ENCODE measurements around the gene OSR1. TPM values are rescaled to one million over a fixed set of nuclear protein-coding genes. Genes with fewer than 3 reads are reported as not detected.

OSR1 gene
- total and polyA plus RNA-seq, 2 donors (not counting 1 experiment from before 2014, with no cell fraction given), result 11.3 to 13.4 TPM

- Histone ChIP-seq H3K4me3 (replicated peaks in 1 of 4; ENCODE audit: control extremely low read depth in 1 of 4, insufficient read depth in 1 of 4, low read depth in 3 of 4, low read length in 4 of 4) (no peak overlapping the region), H3K27me3 (ENCODE audit: control insufficient read depth, insufficient read depth, low read length) (no peaks in the 10 kb centered on the region), H3K36me3 (ENCODE audit: control insufficient read depth, insufficient read depth, low read length) (peaks cover 2% of the 10 kb centered on the region), H3K79me2 (ENCODE audit: control insufficient read depth, insufficient read depth, low read length) (peaks cover 30% of the 10 kb centered on the region), H3K4me2 (ENCODE audit: extremely low read depth, insufficient read depth, low read length) (no peak overlapping the region), H3K9me3 (ENCODE audit: control insufficient read depth, insufficient read depth, low read depth, low read length) (no peaks in the 10 kb centered on the region), H3K4me1 (ENCODE audit: control insufficient read depth, extremely low read depth, insufficient read depth, low read length) (peaks cover 2% of the 10 kb centered on the region), H3K27ac (ENCODE audit: insufficient read depth, low read length) (no peak overlapping the region), H2AFZ (ENCODE audit: low read length) (no peak overlapping the region), H4K20me1 (ENCODE audit: control insufficient read depth, extremely low read depth, insufficient read depth, low read length) (no peaks in the 10 kb centered on the region), H3K9ac (ENCODE audit: insufficient read depth, low read length) (no peak overlapping the region)
- DNase-seq (ENCODE audit: low read depth in 2 of 2), result no peak
- TF ChIP-seq CTCF (conservative IDR thresholded peaks at IDR 0.05 in 1 of 2, IDR thresholded peaks at IDR 0.05 in 1 of 2; ENCODE audit: low read depth in 1 of 2, low read length in 2 of 2), result no peak
- TF ChIP-seq EZH2 (IDR thresholded peaks at IDR 0.05; ENCODE audit: low read length, missing control alignments), result no peak
Measured at GRCh38 chr2:19360266-19360965, 2.0 kb upstream of the OSR1 start.

- H3K4me3 ChIP-seq (replicated peaks in 1 of 4; ENCODE audit: control extremely low read depth in 1 of 4, insufficient read depth in 1 of 4, low read depth in 3 of 4, low read length in 4 of 4), result peak overlapping the region in 1 of 4 experiments; percentile 91
- H3K27ac ChIP-seq (ENCODE audit: insufficient read depth, low read length), result no peak overlapping the region
Measured at GRCh38 chr2:19359456-19359855, 1.0 kb upstream of the OSR1 start.

DNA sequence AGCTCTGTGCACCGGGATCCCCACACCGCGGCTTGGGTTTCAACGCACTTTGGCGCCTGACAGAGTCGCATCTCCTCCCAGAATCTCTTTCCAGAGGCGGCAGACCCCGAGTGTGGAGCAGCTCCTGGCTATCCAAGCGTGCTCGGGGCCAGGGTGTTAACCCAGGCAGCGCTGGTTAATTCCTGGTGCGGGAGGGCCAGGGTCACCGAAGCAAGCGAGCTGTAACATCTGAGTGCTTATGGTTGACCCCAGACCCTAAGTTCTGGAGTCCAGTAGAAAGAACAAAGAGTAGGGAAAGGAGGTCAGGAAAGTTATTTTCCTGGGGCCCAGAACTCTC lies 566 bp upstream of the OSR1 start:
- DNase-seq (ENCODE audit: low read depth in 2 of 2), result no peak
- peak overlapping the region; percentile 97 for H3K4me2 ChIP-seq (ENCODE audit: extremely low read depth, insufficient read depth, low read length)
- peak overlapping the region; percentile 87 for H2AFZ ChIP-seq (ENCODE audit: low read length)
- H3K79me2 ChIP-seq (ENCODE audit: control insufficient read depth, insufficient read depth, low read length), result peaks cover 43% of the 10 kb centered on the region
- H3K36me3 ChIP-seq (ENCODE audit: control insufficient read depth, insufficient read depth, low read length), result peaks cover 2% of the 10 kb centered on the region
- no peaks in the 10 kb centered on the region for H3K27me3 ChIP-seq (ENCODE audit: control insufficient read depth, insufficient read depth, low read length)
- H3K9ac ChIP-seq (ENCODE audit: insufficient read depth, low read length), result peak overlapping the region; percentile 55
- no peaks in the 10 kb centered on the region for H4K20me1 ChIP-seq (ENCODE audit: control insufficient read depth, extremely low read depth, insufficient read depth, low read length)
- TF ChIP-seq EZH2 (IDR thresholded peaks at IDR 0.05; ENCODE audit: low read length, missing control alignments), result no peak
- TF ChIP-seq CTCF (conservative IDR thresholded peaks at IDR 0.05 in 1 of 2, IDR thresholded peaks at IDR 0.05 in 1 of 2; ENCODE audit: low read depth in 1 of 2, low read length in 2 of 2), result no peak
- H3K4me1 ChIP-seq (ENCODE audit: control insufficient read depth, extremely low read depth, insufficient read depth, low read length), result peaks cover 8% of the 10 kb centered on the region
- H3K9me3 ChIP-seq (ENCODE audit: control insufficient read depth, insufficient read depth, low read depth, low read length), result no peaks in the 10 kb centered on the region
- peak overlapping the region; percentile 62 for H3K27ac ChIP-seq (ENCODE audit: insufficient read depth, low read length)
- H3K4me3 ChIP-seq (replicated peaks in 1 of 4; ENCODE audit: control extremely low read depth in 1 of 4, insufficient read depth in 1 of 4, low read depth in 3 of 4, low read length in 4 of 4), result peak overlapping the region; percentile 16 to 91 (median 48)

More at GRCh38 chr2:19359456-19359855, 1.0 kb upstream of the OSR1 start:
- DNase-seq (ENCODE audit: low read depth in 2 of 2), result no peak
- Histone ChIP-seq H3K4me2 (ENCODE audit: extremely low read depth, insufficient read depth, low read length) (peak overlapping the region; percentile 97), H3K9me3 (ENCODE audit: control insufficient read depth, insufficient read depth, low read depth, low read length) (no peaks in the 10 kb centered on the region), H4K20me1 (ENCODE audit: control insufficient read depth, extremely low read depth, insufficient read depth, low read length) (no peaks in the 10 kb centered on the region), H3K79me2 (ENCODE audit: control insufficient read depth, insufficient read depth, low read length) (peaks cover 39% of the 10 kb centered on the region), H3K9ac (ENCODE audit: insufficient read depth, low read length) (no peak overlapping the region), H2AFZ (ENCODE audit: low read length) (no peak overlapping the region), H3K27me3 (ENCODE audit: control insufficient read depth, insufficient read depth, low read length) (no peaks in the 10 kb centered on the region), H3K4me1 (ENCODE audit: control insufficient read depth, extremely low read depth, insufficient read depth, low read length) (peaks cover 8% of the 10 kb centered on the region), H3K36me3 (ENCODE audit: control insufficient read depth, insufficient read depth, low read length) (peaks cover 2% of the 10 kb centered on the region)
- TF ChIP-seq CTCF (conservative IDR thresholded peaks at IDR 0.05 in 1 of 2, IDR thresholded peaks at IDR 0.05 in 1 of 2; ENCODE audit: low read depth in 1 of 2, low read length in 2 of 2), result no peak
- TF ChIP-seq EZH2 (IDR thresholded peaks at IDR 0.05; ENCODE audit: low read length, missing control alignments), result no peak
